Kidney tubule cell (primary cell): ENCODE results near the gene ADGRD1.
"Not testable (repeated sequence)": the region's sequence is repeated elsewhere in the genome, so short reads cannot be mapped to it uniquely, and the experiment has no call there.

Source experiments
- DNase-seq: peaks from one replicate; pipeline ENCODE4 v3.0.0-alpha.2; 2018; ENCODE audit warnings: low spot score

The ADGRD1 gene

DNA sequence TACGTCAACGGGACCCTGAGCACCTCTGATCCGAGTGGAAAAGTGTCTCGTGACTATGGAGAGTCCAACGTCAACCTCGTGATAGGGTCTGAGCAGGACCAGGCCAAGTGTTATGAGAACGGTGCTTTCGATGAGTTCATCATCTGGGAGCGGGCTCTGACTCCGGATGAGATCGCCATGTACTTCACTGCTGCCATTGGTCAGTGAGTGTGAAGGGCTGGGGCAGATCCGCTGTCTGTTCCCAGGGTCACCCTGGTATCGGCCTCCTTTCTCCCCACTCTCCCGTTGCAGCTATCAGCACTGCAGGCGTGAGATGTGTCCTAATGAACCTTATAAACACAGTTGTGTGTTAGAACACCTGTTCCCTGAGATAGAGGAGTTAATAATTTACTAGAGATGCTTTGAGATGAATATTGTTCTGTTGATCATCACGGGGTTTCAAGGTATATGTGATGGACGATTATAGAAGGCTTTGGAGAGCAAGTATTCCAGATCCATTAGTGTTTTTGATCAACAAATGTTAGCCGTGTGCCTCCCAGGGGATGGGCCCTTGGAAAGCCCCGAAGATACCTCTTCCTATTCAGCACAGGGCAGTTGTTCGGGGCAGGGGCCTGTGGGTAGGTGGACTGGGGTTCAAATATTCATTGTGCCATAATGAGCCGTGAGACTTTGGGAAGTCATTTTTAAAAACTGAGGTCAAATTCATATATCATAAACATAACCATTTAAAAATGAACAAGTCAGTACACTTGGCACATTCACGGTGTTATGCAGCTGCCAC lies 33.6 kb downstream of the ADGRD1 start:
- no peak for DNase-seq

DNA sequence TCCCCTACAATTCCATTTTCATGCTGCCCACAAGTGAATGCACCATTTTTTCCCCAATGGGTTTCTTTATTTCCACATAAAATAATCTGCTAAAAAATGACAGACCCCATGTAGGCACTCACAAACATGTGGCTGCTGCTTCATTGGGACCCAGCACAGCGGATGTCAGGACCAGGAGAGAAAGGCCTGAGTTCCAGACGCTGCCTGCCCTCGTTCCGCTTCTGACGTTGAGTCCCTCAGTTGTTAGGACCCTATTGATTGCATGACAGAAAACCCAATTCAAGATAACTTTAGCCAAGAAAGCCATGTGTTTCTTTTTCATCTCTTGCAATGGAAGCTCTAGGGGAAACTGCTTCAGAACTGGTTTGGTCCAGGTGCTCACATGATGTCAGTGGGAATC lies 34.6 kb downstream of the ADGRD1 start:
- DNase-seq, result no peak

- no peak for DNase-seq
Measured at GRCh38 chr12:130988751-130989150, 35.0 kb downstream of the ADGRD1 start.

DNA sequence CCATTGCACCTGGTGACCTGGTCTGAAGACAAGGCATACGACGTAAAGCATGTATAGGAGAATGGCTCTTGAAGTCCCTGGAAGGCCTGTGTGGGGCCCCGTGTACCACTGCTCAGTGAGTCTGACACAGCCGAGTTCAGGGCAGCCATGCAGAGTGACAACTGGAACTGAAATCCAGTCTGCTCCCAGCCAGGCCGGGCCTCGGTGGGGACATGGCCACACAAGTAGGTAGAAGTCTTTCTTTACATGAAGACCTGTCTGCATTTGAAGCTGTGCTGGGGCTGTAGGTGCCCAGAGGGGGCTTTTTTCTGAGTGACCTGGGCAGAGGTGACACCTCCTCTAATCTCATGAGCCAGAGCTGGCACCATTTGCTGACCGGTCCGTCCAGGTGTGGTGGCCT lies 35.7 kb downstream of the ADGRD1 start:
- DNase-seq, result no peak

GRCh38 chr12:130990034-130990433 lies 36.3 kb downstream of the ADGRD1 start:
- DNase-seq, result no peak

GRCh38 chr12:130992448-130992847 lies 38.7 kb downstream of the ADGRD1 start:
- DNase-seq, result no peak

DNA sequence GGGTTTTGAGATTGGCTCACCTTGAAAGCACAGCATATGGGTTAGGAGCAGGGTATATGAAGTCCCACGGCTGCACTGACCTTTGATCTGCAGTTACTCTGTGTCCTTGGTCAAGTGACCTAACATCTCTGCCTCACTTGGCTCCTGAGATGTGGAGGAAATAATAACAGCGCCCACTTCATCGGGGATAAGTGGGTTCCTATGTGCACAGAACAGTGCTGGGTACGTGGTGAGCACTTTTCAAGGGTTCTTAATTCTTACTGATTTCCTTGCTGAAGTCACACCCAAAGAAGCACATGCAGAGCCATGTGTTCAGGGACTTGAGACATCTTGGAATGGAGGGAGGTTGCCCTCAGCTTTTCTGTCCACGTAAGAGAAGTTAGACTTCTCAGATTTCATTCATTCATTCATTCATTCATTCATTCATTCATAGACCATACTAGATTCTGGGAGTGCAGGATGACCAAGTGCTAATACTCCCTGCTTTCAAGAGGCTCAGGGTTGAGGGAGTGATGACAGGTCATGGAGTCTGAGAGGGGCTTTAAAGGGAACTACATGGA lies 39.4 kb downstream of the ADGRD1 start:
- DNase-seq, result no peak

DNA sequence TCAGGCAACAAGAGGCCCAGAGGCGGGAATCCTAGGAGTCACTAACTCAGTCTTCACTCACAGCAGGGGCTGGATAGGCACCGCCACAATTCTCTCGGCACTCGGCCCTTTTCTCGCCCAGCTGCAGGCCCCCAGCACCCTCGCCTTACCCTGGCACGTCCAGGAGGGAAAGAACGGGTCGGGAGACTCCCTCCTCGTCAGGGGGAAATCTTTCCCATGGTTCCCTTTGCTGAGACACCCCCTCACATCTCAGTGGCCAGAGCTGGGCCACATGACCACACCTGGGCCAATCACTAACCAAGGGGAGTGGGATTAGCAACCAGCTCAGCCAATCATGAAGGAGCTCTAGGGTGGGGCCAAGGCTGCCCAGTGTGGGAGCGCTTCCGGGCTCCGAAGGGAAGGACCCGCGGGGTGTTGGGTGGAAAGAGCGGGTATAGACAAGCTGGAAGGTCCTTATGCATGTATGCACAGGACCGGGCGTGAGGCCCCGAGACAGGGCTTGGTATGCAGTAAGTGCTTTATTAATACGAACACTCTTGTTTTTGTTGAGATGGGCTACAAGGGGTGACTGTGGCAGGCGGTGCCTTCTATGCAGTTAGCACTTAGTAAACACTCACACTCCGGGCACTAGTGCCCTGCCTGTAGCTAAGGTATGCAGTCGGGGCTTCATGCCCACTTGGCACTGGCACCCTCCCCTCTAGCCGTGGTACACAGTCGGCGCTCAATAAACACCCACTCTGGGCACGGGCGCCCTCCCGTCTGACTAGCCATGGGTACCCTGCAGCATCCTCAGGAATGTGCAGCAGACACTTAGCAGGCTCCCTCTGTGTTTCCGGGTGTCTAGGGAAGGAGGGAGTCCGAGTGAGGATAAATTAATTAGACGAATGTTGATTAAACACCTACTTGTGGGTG lies 40.3 kb downstream of the ADGRD1 start:
- no peak for DNase-seq

DNA sequence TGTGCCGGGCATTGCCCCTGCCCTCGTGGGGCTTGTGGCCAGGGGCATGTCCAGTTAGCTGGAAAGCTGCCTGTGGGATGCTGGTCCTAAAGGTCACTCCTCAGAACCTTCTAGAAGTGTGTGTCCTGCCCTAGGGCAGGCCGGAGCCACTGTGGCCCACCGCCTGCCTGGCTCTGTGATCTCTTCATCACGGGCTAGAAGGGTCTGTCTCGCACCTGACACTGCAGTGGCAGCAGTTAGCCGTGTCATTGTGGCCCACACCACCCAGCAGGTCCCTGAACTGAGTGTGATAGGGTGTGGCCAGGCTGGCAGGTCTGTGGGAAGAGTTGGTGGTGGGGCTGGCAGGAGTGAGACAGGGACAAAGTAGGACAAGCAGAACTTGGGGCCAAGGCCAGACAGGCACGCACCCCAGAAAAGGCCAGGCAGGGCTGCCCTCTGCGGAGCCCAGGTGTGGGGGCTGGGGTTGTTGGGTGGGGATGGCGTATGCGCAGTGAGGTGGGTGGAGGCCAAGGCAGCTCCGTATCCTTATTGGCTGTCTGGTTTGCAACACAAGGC lies 41.2 kb downstream of the ADGRD1 start:
- no peak for DNase-seq

DNA sequence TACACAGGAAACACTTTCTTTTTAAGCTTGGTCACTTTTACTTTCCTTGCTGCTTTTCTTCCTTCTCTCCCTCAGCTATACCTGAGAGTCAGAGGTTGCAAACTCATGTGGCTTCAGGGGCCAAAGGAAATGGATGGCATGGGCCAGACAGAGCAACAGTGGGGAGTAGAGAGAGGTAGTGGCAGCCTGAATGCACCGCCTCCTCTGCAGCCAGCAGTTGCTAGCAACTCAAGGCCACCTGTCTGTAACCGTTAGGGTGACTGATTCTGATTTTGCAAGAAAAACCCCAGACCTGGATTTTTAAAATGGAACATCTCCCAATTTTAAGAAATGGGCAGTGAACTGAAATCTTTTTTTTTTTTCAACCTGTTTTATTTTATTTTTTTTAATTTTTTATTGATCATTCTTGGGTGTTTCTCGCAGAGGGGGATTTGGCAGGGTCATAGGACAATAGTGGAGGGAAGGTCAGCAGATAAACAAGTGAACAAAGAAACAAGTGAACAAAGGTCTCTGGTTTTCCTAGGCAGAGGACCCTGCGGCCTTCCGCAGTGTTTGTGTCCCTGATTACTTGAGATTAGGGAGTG lies 41.8 kb downstream of the ADGRD1 start:
- not testable (repeated sequence) for DNase-seq

GRCh38 chr12:130998136-130998535 lies 44.4 kb downstream of the ADGRD1 start:
- no peak for DNase-seq

DNA sequence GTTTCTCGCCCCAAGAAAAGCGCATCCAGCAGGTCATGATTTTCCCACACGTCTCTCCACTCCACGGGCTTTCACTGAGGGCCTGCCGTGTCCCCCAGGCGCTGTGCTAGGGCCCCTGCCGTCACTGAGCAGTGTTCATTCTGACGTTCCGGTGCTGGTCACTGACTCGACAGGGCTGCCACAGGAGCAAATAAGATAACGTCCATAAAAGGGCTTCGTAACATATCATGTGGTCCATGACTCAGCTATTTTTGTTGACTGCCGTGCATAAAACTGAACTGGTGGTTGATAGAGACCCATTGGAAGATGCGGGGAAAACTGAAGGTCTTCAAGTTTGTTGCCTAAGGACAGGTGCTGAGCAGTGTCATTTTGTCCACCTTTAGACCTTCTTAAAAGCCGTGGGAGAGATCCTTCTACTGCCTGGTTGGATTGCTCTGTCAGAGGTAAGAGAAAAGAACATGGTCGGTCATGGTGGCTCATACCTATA lies 46.3 kb downstream of the ADGRD1 start:
- DNase-seq, result no peak

- DNase-seq, result no peak
Measured at GRCh38 chr12:131001493-131001892, 47.8 kb downstream of the ADGRD1 start.

- DNase-seq, result no peak
Measured at GRCh38 chr12:131002216-131002631, 48.5 kb downstream of the ADGRD1 start.

- no peak for DNase-seq
Measured at GRCh38 chr12:131003036-131003715, 49.5 kb downstream of the ADGRD1 start.

- DNase-seq, result no peak
Measured at GRCh38 chr12:131003716-131004045, 50.0 kb downstream of the ADGRD1 start.

- no peak for DNase-seq
Measured at GRCh38 chr12:131004166-131004565, 50.5 kb downstream of the ADGRD1 start.

DNA sequence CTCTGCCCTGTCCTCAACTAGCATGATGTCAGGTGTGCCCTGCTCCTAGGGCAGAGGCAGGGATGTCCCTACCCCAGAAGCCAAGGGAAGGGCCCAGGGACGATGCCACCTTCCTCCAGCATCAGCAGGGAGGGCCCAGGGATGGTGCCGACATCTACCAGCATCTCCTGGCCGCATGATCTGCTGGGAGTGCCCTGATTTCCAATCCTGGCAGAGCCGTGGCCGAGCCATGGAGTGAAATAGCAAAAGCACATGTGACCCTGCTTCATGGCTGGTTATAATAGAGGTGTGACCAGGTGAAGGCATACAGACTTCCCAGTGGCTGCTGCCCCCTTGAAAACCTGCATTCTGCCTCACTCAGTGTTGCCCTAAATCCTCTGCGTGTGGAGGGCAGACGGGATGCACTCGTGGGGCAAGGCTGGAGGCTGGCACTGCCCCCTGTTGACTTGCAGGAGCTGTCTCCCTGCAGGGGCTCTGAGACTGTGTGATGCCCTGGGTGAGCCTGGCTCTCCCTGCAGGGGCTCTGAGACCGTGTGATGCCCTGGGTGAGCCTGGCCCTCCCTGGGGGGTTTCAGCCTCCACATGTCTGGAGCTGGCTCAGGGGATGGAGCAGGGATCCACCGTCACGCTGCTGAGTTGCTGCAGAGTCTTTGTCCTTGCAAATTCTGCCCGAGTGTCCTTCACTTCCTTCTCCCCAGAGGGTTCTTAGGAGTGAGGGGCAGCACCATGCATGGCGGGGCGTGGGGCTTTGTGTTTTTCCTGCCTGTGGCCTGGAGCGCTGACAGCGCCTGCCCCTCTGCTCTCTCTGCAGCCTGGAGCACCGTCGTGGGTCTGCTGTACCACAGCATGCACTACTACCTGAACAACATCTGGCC lies 51.7 kb downstream of the ADGRD1 start:
- no peak for DNase-seq

GRCh38 chr12:131006036-131006735 lies 52.5 kb downstream of the ADGRD1 start:
- no peak for DNase-seq
